UCSD-AML1 (cell line): Measurements from ENCODE around the gene SLC3A2.
"Not testable (repeated sequence)": the region's sequence is repeated elsewhere in the genome, so short reads cannot be mapped to it uniquely, and the experiment has no call there.

ENCODE experiments used
- DNase-seq: peaks from one replicate; lab custom pipeline; 2025; ENCODE audit not compliant: unreplicated experiment; lab: John Stamatoyannopoulos, UW

SLC3A2 gene

DNA sequence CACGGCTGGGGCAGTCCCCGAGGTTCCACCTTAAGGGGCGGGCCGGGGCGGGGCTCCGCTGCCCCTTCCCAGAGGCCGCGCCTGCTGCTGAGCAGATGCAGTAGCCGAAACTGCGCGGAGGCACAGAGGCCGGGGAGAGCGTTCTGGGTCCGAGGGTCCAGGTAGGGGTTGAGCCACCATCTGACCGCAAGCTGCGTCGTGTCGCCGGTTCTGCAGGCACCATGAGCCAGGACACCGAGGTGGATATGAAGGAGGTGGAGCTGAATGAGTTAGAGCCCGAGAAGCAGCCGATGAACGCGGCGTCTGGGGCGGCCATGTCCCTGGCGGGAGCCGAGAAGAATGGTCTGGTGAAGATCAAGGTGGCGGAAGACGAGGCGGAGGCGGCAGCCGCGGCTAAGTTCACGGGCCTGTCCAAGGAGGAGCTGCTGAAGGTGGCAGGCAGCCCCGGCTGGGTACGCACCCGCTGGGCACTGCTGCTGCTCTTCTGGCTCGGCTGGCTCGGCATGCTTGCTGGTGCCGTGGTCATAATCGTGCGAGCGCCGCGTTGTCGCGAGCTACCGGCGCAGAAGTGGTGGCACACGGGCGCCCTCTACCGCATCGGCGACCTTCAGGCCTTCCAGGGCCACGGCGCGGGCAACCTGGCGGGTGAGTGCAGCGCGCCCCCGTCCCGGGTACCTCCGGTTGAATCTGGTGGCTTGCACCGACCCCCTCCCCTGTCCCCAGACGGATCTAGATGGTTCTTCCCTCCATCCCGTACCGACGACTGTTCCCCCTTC is at the start of gene SLC3A2:
Gene SLC3A2, plus strand, starts transcription at position 94 of the 776 bp plus-strand sequence. Its CDS starts 128 bp downstream, at position 222.
- DNase-seq = peak; percentile 93

DNA sequence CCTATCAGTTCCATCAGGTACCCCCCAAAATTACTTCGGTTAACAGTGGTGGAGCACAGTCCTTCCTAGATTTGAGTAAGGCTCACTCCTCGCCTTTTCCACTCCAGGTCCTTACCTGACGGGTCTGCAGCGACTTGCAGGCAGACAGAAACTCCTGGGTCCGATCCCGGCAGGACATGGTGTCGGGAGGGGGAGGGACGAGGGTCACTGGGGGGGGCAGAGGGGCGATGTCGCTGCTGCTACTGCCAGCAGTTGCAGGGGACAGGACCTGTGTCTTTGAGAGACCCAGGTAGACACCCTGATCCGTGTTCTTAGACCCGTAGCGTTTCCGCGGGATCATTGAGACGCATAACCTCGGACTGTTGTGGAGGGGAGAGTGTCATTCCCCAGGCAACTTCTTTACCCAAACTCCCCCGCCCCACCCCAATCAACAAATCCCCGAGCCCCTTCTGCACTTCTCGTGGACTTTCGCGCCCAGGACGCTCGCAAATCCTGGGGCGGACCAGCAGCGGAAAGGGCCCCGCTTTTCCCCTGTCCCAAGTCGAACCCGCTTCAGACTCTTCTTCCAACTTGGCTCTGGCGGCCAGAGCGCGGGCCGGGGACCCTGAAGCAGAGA is 49.7 kb upstream of the SLC3A2 start:
- DNase-seq = no peak

DNA sequence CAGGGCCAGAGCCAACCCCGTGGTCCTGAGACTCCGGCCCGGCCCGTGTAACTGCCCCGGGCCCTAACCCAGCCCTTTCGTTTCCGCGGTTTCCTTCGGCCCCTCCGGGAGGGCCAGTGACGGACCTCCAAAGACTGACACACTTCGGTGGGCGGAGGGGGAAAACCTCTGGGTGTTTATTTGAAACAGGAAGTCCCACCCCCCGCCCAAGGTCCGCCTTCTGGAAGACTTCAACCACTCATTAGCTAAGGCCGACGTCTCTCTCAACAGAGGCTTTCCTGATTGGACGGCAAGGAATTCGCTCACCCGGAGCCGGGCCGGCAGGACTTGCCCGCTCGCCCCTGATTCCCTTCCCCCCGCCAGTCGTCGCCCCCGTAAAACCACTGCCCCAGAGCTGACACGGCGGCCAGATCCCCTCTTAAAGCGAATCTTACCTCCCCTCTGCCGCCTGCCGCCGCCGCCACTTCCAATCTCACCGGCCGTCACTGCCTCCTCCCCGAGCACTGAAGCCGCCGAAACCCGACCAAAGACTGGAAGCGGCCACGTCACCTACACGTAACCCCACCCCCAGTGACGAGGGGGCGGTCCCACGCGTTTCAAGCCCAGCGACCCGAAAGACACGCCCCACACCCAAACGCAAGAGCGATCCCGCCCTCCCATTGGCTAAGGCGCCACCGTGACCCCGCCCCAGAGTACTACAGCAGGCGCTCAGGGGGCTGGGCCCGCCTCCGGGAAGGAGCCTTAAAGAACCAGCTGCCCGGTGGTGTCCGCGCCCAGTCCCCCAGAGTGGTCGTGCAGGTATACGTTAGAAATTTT is 49.0 kb upstream of the SLC3A2 start, which contains the start of gene STX5:
Gene STX5, minus strand, starts transcription at position 532 of the 816 bp plus-strand sequence. CDS start 808 bp downstream, outside the sequence.
- peak; percentile 98 for DNase-seq

DNA sequence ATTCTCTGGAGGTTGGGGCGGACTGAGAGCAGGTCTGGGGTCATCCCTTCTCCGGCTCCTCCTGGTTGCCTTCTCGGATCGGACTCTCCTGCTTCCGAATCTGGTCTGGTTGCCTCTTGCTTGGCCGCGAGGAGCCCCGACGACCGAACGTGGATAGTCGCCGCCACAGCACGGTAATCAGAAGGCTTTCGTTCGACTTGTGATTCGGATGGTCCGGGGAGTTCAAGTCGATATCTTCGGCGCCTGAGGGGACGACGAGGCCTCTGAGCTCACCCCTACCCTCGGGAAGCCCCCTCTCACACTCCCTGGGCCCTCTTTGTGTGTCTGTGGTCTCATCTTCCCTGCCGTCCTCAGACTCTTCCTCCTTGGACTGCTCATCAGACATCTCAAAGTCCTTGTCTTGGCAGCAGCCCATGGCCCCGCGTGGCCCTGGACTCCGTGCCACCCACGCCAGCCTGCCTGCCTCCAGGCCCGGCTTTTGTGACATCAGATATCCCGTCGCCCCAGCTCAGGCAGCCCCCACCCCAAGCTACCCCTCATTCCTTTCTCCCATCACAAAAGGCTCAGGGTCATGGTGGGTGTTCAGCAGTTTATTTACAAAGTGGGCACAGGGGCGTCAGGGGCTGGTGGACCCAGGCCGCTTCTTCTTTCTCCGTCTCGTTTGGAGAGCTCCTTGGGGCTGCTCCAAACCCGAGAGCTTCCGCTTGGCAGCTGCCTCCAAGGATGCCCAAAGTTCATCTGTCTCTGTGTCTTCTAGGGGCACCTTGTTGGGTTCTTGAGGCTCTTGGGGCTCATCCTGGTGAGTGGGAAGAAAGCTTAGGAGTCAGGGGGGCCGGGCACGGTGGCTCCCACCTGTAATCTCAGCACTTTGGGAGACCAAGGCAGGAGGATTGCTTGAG is 48.1 kb upstream of the SLC3A2 start, which contains the start of gene TEX54:
Gene TEX54, minus strand, starts transcription at position 506 of the 899 bp plus-strand sequence.
- no peak for DNase-seq

DNA sequence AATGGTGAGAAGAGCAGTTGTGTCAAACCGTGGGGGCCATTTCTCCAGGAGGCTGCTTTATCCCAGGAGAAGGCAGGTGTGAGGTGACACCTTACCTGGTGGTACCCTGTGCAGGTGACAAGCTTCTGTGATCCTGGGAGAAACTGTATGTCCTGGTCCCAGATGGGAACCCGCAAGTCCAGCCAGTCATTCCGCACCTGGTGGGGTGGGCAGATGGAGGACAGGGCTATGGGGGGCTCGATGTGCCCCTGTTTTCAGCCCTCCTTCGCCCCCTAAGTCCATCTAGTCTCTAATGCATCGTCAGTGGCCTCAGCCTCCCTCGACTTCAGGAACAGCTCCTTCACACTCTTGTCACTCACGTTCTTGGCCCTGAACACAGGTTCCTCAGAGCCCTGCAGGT is 45.4 kb upstream of the SLC3A2 start:
- DNase-seq = no peak

DNA sequence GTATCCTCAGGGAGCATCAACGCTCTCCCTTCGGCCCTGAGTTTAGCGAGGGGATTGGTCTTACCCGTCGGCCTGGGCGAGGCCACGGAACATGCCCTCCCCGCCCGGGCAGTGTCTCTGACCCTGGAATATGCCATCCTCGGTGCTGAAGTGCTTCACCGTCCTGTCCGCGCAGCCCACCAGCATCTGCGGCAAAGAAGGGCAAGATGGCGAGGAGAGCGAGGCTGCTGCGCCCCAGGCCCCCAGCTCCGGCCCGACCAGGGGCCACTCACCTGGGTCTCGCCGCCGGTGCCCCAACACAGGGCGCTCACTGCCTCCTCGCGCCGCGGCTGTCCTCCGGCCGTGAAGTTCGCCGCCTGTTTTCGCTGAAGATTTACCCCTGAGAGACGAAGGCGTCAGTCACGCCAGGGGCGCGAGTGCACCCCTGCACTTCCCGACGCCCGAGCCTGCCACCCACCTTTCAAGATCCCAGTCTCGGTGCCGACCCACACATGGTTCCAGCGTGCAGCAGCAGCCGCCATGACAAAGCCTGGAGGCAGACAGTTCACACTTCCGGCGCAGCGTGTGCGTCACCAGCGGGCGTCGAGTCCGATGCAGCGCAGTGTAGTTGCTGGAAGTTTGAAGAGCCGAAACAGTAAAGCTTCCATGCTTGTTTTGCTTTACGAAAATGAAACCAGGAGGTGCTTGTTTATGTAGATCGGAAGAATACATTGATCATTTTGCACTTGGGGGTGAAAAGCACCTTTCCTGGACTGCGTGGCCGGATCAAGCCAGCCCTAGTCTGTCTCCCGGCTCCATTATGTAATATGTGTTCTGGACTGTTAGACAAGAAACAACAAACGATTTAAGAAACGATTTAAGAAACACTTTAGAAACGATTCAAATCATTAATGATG is 41.4 kb upstream of the SLC3A2 start, which contains the start of gene WDR74:
Gene WDR74, minus strand, starts transcription at position 541 of the 896 bp plus-strand sequence. Its CDS starts 20 bp downstream, at position 521.
- DNase-seq = peak; percentile 89

DNA sequence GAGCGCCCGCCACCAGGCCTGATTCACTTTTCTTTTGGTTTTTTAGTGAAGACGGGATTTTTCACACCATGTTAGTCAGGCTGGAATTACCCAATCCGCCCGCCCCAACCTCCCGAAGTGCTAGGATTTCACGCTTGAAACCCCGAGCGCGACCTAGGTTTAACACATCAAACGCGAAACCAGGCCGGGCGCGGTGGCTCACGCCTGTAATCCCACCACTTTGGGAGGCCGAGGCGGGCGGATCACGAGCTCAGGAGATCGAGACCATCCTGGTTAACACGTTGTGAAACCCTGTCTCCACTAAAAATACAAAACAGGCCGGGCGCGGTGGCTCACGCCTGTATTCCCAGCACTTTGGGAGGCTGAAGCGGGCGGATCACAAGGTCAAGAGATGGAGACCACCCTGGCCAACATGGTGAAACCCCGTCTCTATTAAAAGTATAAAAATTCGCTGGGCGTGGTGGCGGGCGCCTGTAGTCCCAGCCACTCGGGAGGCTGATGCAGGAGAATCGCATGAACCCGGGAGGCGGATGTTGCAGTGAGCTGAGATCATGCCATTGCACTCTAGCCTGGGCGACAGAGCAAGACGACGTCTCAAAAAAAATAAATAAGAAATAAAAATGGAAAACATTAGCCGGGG is 39.9 kb upstream of the SLC3A2 start:
- peak; percentile 78 for DNase-seq

DNA sequence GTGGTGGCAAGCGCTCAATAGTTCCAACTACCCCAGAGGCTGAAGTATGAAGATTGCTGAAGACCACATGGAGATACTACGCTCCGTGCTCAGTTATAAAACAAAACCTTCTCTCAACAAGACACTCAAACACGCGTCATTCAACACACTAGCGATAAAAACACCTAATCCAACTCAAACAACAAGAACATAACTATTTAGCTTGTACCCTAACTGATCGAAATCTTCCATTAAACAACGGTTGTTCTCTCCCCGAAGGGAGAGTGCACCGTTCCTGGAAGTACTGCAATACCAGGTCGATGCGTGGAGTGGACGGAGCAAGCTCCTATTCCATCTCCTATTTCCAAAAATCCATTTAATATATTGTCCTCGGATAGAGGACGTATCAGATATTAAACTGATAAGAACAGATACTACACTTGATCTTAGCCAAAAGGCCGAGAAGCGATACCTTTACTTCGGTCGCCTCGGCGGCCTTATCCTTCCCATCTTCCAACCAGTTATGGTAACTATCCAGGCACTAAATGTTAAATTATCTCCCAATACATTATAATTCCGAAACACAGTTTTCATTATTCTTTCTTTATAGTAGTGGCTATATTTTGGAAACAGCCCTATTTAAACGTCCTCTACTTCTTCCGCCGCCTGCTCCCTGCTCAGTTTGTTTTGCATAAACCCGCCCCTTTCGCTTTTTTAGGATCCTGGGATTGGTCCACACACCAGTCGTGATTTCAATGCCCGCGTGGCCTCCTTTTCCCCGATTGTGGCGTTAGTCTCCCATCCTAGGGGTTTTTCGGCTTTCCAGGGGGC is 39.1 kb upstream of the SLC3A2 start:
- DNase-seq = peak; percentile 79

DNA sequence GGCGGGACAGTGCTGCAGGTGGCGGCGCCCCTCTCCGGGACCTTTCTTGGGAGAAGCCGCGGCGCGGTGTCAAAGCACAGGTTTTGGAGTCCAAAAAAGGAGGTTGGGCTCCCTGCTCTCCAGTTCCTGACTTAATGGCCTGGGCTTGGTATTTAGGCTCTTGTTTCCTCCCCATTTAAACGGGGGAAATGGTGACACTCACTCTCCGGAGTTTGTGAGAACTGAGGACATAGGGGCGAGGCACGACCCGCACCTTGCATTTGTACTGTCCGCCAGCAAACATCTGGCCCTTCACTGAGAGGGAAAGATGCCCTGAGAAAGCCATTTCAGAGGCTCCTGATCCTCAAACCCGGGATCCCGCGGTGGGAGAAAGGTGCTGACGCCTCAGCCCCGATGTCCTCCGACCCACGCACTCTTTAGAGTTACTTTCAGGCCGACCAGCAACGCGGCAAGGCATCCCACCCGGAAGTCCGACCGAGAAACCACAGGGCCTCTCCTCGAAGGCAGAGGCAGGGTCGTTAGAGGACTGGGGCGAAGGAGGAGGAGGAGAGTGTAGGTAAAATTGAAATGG is 38.4 kb upstream of the SLC3A2 start:
- peak; percentile 42 for DNase-seq

DNA sequence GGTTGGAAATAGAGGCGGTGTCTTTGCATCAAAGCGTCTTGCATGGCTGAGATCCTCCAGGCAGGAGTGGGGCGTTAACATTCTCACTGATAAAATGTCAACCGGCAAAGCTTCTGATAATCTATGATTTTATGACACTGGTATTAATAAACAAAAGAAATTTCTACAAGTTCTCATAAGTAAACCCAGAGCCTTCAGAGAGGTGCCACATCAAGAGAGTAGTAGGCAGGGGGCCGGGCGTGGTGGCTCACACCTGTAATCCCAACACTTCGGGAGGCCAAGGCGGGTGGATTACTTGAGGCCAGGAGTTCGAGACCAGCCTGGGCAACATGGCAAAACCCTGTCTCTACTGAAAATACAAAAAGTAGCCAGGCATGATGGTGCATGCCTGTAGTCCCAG is 37.8 kb upstream of the SLC3A2 start:
- not testable (repeated sequence) for DNase-seq

DNA sequence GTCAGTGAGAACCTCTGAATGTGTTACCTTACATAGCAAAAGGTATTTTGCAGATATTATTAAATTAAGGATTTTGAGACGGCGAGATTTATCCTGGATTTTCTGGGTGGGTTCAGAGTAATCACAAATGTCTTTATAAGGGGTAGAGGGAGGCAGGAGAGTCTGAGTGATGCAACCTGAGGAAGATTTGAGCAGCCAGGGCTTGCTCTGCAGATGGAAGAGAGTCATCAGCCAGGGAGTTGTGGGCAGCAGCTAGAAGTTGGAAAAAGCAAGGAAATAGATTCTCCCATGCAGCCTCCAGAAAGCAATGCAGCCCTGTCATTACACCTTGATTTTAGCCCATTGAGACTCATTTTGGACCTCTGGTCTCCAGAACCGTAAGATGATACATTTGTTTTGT is 37.2 kb upstream of the SLC3A2 start:
- DNase-seq = no peak

DNA sequence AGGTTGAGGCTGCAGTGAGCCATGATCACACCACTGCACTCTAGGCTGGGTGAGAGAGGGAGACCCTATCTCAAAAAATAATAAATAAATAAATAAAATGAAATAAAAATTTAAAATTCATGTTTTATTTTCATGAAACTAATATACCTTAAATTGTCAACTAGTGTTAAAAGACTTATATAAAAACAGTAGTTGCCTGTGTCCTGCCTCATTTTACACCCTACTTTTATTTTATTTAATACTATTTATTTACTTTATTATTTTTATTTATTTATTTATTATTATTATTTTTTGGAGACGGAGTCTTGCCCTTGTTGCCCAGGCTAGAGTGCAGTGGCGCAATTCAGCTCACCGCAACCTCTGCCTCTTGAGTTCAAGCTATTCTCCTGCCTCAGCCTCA is 36.5 kb upstream of the SLC3A2 start:
- DNase-seq = no peak

DNA sequence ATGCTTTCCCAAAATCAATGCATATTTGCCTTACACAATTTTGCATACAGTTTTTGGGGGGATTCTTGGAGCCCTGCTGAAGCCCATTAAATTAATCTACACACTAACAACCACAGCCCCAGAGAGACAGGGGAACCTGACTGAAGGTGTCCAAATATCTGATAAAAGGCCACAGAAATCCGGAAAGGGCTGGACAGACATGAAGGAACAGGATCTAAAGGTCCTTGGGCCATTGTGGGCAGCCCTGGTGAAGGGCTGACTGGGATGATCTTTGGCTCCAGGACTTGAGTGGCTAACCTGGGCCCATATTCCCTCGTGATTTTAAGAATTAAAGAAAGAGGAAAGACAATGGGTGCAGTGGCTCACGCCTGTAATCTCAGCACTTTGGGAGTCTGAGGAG is 34.5 kb upstream of the SLC3A2 start:
- DNase-seq = no peak

DNA sequence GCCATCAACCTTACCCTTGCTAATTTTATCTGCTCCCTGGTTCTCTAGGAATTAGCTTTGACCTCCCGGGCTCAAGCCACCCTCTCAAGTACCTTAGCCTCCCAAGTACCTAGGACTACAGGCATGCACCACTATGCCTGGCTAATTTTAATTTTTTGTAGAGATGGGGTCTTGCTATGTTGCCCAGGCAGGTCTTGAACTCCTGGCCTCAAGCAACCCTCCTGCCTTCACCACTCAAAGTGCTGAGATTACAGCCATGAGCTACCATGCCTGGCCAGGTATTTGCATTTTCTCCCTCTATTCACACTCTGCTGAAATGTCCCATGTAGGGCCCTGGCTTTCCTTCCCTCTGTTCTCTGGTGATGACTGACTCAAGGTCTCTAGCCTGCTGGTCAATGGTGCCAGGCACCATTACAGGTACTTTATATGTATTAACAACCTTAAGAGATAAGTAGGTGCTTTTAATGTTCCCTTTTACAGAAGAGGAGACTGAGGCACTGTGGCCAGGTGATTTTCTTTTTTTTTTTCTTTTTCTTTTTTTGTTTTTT is 32.9 kb upstream of the SLC3A2 start:
- no peak for DNase-seq

DNA sequence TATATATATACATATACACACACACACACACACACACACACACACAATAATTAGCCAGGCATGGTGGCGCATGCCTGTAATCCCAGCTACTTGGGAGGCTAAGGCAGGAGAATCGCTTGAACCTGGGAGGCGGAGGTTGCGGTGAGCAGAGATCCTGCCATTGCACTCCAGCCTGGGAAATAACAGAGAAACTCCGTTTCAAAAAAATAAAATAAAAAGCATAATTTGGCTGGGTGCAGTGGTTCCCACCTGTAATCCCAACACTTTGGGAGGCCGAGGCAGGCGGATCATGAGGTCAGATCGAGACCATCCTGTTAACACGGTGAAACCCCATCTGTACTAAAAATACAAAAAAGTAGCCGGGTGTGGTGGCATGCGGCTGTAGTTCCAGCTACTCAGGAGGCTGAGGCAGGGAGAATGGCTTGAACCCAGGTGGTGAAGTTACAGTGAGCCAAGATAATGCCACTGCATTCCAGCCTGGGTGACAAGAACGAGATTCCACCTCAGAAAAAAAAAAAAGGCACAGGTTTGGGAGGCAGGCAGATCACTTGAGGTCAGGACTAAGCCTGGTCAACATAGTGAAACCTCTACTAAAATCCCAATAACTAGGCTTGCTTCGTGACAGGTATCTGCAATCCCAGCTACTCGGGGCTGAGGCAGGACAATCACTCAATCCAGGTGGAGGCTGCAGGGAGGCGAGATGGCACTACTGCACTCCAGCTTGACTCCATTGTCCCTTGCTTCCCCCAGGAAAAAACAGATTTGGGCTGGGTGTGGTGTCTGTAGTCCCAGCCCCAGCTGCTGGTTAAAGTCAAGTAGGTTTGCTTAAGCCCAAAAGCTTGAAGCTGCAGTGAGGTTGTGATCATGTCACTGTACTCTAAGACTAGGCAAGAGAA is 29.5 kb upstream of the SLC3A2 start:
- DNase-seq = no peak

DNA sequence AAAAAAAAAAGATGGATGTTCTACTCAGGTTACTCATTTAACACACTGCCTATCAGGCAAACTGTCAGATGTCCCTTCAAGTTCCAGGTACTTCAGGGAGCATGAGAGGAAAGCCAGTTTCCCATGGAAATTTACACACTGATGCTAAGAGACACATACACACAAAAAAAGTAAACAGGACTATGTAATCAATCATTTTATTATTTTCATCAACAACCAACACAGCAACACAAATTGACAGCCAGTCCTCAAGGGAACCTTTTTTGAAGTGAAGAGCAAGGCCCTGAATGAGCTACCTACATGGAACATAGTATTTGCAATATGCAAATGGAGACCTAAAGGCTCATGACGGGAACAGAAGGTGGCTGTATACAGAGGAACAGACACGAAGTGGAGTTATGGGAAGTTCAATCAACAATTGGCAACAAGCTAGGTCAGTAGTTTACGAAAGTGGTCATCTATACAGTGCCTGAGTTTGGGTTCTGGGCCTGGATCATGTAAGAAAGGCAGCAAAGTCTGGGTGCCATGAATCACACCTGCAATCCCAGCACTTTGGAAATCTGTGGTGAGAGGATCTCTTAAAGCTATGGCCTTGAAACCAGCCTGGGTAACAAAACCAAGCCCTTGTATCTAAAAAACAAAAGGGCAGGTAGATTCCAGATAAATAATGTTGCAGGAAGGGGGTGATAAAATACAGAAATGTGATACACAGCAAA is 28.7 kb upstream of the SLC3A2 start:
- DNase-seq = no peak
